ENCODE results near the gene CD320.
"Not testable (repeated sequence)": the region's sequence is repeated elsewhere in the genome, so short reads cannot be mapped to it uniquely, and the experiment has no call there.

The CD320 gene

DNA sequence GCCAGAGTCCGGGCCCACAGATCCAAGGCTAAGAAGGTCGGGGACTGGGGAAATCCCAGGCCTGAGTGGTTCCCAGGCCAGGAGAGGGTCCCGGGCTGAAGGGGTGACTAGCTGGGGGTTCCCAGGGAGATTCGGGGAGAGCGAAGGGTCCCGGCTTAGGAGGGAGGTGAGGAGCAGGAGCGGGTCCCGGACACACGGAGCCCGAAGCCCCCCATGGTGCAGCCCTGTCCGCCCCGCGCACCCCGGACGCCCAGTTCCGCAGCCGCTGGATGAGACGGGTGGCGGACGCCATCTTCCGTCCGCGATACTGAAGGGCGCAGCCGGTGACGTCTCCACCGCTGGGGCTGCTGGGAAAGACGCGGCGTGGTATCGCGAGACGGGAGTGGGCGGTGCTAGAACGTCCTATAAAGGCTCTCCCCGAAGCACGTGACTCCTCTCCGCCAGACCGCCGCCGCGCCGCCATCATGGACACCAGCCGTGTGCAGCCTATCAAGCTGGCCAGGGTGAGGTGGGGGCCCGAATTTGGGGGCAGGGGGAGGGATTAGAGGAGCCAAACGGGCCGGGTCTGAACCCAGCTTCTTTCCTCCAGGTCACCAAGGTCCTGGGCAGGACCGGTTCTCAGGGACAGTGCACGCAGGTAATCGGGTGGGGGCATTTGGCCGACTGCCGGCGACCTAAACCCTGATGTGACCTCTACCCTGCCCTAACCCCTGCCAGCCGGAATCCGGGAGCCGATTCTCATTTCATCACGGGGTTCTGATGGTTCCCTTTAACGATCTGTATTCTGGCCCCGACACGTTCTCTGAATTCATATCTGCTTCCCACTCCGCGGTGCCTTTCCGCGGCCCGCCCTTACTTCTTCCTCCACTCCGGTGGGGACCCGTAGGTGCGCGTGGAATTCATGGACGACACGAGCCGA, 13.2 kb upstream of the CD320 start, which contains the start of the genes NDUFA7 and RPS28:
Gene NDUFA7 (minus strand): TSS at position 309 of the 919 bp plus-strand sequence. CDS start 17 bp downstream, at position 292.
Gene RPS28 (plus strand): TSS at position 430 of the 919 bp plus-strand sequence. CDS start 35 bp downstream, at position 465.
- H3K4me3 ChIP-seq (ENCODE audit: low read length), result peak within 1 kb of the TSS; percentile 98
- peak; percentile 94 for DNase-seq (ENCODE audit: low read depth)
- peak; percentile 23; the same call in 1 of the 2 replicates for TF ChIP-seq CTCF (conservative IDR thresholded peaks at IDR 0.05; ENCODE audit: low read length)

DNA sequence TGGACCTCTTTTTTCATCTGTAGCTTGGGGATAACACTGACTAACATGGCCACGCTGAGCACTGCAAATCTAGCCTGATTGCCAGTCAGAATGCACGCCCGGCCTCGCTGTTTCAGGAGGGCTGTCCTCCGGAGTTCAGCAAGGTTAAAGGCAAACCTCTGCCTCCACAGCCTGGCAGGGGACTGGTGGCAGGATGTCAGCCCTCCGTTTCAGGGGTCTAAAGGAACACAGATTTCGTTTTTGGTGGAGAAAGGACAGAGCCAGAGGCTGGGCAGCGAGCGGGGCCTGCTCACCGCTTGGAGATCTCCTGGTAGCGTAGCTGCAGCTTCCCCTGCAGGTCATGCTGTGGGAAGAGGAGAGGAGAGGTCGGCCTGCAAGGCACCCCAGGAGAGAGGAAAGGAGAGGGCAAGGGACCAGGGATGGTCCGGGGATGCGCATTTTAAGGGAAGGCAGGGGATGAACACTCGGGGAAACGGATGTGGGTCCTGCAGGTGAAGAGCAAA, 12.5 kb upstream of the CD320 start:
- TF ChIP-seq CTCF (conservative IDR thresholded peaks at IDR 0.05; ENCODE audit: low read length), result no peak
- DNase-seq (ENCODE audit: low read depth), result no peak

DNA sequence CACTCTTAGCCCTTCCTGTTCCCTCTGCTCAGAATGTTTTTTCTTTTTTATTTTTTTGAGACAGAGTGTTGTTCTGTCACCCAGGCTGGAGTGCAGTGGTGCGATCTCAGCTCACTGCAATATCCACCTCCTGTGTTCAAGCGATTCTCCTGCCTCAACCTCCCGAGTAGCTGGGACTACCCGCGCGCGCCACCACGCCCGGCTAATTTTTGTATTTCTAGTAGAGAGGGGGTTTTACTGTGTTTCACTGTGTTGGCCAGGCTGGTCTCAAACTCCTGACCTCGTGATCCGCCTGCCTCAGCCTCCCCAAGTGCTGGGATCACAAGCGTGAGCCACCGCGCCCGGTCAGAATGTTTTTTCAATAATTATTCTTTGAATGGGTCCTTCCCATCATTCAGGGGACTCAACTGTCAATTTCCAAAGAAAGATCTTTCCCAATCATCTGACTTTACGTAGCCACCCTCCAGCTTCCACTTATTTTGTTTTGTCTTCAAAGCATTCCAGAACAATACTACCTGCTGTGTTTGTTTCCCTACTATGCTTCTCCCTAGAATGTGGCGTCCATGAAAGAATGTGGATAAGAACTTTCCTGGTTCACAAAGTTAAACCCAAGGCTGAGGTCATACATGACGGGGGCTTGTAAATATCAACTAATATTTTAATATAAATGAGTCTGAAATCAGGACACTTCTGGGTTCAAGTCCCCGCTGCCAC, 11.8 kb upstream of the CD320 start:
- no peak for DNase-seq (ENCODE audit: low read depth)
- peak overlapping the region; percentile 98 for H3K4me3 ChIP-seq (ENCODE audit: low read length)
- no peak for TF ChIP-seq CTCF (conservative IDR thresholded peaks at IDR 0.05; ENCODE audit: low read length)

More for the DNA sequence above, 12.5 kb upstream of the CD320 start:
- H3K4me3 ChIP-seq (ENCODE audit: low read length), result peak overlapping the region; percentile 98

DNA sequence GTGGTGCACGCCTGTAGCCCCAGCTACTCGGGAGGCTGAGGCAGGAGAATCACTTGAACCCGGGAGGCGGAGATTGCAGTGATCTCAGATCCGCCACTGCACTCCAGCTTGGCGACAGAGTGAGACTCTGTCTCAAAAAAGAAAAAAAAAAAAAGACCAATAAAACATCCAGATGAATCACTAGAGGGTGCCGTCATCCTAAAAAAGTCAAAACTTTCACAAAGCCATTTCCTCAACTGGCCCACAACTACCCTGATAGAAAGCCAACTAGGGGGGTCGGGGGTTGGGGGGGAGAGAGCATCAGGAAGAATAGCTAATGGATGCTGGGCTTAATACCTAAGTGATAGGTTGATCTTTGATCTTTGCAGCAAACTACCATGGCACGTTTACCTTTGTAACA, 10.7 kb upstream of the CD320 start:
- not testable (repeated sequence) for H3K4me3 ChIP-seq (ENCODE audit: low read length); DNase-seq (ENCODE audit: low read depth)

DNA sequence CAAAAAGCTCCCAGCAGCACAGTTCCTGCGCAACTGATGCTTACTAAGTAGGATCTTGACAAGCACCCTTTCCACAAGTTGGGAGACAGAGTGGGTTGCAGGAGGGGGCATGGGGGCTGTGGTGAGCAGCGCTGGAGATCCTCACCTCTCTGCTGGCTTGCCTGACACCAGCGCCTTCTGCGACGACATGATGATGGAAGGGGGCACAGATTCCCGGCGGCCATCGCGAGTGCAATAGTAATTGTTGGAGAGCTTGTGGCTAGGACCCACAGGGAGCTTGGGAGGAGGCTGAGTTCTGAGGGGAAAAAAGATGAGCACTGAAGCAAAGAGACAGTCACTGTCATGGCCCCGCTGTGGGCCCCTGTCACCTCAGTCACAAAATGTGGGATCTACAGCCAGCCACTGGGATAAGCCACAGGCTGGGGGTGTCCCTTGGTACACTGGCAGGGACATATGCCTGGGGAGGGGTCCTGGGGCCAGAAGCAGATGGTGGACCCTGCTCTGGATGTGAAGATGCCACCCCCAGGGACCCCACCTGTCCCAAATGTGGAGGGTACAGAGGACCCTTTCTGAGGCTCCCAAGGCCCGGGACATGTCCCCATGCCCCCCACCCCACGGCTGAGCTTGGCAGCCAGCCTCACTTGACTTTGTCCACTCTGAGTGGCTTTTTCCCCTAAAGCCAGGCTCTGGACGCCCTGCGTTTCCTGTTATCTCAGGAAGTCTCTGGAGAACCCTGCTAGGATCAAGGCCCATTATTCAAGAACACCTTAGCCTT, 8.4 kb upstream of the CD320 start:
- no peak for TF ChIP-seq CTCF (conservative IDR thresholded peaks at IDR 0.05; ENCODE audit: low read length)
- no peak overlapping the region for H3K4me3 ChIP-seq (ENCODE audit: low read length)
- no peak for DNase-seq (ENCODE audit: low read depth)

GRCh38 chr19:8314981-8315640, 7.0 kb upstream of the CD320 start:
- H3K4me3 ChIP-seq (ENCODE audit: low read length); DNase-seq (ENCODE audit: low read depth): not testable (repeated sequence)

DNA sequence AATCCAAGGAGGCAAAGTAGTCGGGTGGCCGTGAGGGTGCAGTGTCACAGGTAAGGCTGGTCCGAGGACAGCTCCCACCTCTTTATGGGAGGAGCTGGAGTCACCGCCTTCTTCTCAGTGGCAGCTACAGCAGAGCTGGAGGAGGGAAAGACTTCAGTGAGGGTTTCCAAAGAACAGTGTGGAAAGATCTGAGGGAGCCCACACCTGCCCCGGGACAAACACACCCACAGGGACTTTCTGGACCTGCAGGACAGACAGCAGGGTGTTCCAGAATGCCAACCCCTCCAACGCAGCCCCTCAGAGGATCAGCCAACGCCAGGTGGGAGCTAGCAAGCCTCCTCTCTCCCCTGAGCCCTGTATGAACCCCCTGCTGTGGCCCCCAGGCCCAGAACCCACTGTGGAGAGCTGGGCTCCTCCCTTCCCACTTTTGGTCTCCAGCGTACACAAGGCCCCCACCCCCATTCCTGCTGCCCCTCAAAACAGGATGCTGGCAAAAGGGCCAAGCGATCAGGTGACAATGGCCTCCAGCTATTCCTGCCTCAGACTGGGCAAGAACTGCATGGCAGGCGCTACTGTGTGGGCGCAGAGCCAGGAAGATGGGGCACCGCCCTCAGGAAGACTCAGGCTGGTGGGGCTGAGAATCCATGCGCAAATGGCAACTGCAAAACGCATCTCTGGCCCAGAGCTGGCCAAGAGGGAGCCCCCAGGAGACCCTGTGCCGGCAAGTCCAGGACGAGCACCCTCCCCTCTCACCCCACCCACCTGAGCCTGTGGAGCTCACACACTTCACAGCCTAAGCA, 3.5 kb upstream of the CD320 start:
- H3K4me3 ChIP-seq (ENCODE audit: low read length), result no peak overlapping the region
- no peak for TF ChIP-seq CTCF (conservative IDR thresholded peaks at IDR 0.05; ENCODE audit: low read length)
- DNase-seq (ENCODE audit: low read depth), result no peak

Measured in AG10803 (cell line).